HEK293 (cell line): ENCODE results near the gene RASSF9.

Source experiments
- CTCF ChIA-PET: fragments of 350-600 bp; formaldehyde crosslinking; extraction: SDS; loops from one replicate; lab custom pipeline; 2021; ENCODE audit warnings: antibody characterized with exemption; lab: Yijun Ruan, JAX
- POLR2A ChIA-PET: fragments of 300-600 bp; formaldehyde crosslinking; extraction: SDS; loops from one replicate; lab custom pipeline; 2020; ENCODE audit warnings: antibody characterized with exemption, inconsistent platforms; lab: Yijun Ruan, JAX
- H3K27ac ChIP-seq: fragments of 200-500 bp; sonication (Bioruptor generic); 2 replicates; pipeline ENCODE4 v1.5.1; 2014; ENCODE audit warnings: low read depth, low read length, control low read depth, inconsistent platforms; ENCODE audit errors: extremely low read depth
- H3K36me3 ChIP-seq, 2 experiments: fragments of 200-500 bp in 1 of 2; sonication (Bioruptor generic) in 1 of 2; 1 replicate in 1 of 2; 2 replicates in 1 of 2; pipeline ENCODE4 v1.5.1; 2014 to 2017; ENCODE audit warnings: inconsistent platforms in 2 of 2, low read length in 2 of 2; ENCODE audit not compliant: control insufficient read depth in 2 of 2, insufficient read depth in 1 of 2
- H3K4me1 ChIP-seq: fragments of 200-500 bp; sonication (Bioruptor generic); 2 replicates; pipeline ENCODE4 v1.5.1; 2014; ENCODE audit warnings: mild to moderate bottlenecking, low read length, inconsistent platforms; ENCODE audit not compliant: control insufficient read depth, insufficient read depth
- H3K4me3 ChIP-seq: 2 replicates; pipeline ENCODE4 v1.5.1; 2011; ENCODE audit warnings: low read depth, mild to moderate bottlenecking, control low read depth, low read length, moderate library complexity
- H3K9me3 ChIP-seq: fragments of 200-500 bp; sonication (Bioruptor generic); 2 replicates; pipeline ENCODE4 v1.5.1; 2014; ENCODE audit warnings: low read depth, low read length, inconsistent platforms; ENCODE audit not compliant: control insufficient read depth, insufficient read depth
- ELK4 ChIP-seq: IDR thresholded peaks from 2 replicates; pipeline ENCODE4 v1.6.1; 2011; ENCODE audit warnings: mild to moderate bottlenecking, low read depth, low read length, borderline replicate concordance
- PRDM10 ChIP-seq: fragments of 450-650 bp; formaldehyde crosslinking; IDR thresholded peaks from 2 replicates; pipeline ENCODE4 v1.5.1; 2016; ENCODE audit warnings: missing biosample characterization, missing genetic modification characterization
- RBAK ChIP-seq: fragments of 450-650 bp; formaldehyde crosslinking; IDR thresholded peaks from 2 replicates; pipeline ENCODE4 v1.5.1; 2016; ENCODE audit warnings: missing biosample characterization, missing genetic modification characterization
- SP3 ChIP-seq: fragments of 450-650 bp; formaldehyde crosslinking; IDR thresholded peaks from 2 replicates; pipeline ENCODE4 v1.5.1; 2016; ENCODE audit warnings: missing biosample characterization, missing genetic modification characterization
- TCF7L2 ChIP-seq: IDR thresholded peaks from 2 replicates; pipeline ENCODE4 v1.6.1; 2011; ENCODE audit warnings: low read depth, mild to moderate bottlenecking, inconsistent platforms, low read length, moderate library complexity, borderline replicate concordance
- WT1 ChIP-seq: fragments of 450-650 bp; formaldehyde crosslinking; IDR thresholded peaks from 2 replicates; pipeline ENCODE4 v1.5.1; 2016; ENCODE audit warnings: missing biosample characterization, missing genetic modification characterization
- ZBTB7A ChIP-seq: fragments of 450-650 bp; formaldehyde crosslinking; IDR thresholded peaks from 2 replicates; pipeline ENCODE4 v1.5.1; 2016; ENCODE audit warnings: low read depth, missing biosample characterization, missing genetic modification characterization
- ZNF114 ChIP-seq: fragments of 450-650 bp; formaldehyde crosslinking; IDR thresholded peaks from 2 replicates; pipeline ENCODE4 v1.5.0; 2017; ENCODE audit warnings: missing biosample characterization, missing genetic modification characterization
- ZNF133 ChIP-seq: fragments of 450-650 bp; formaldehyde crosslinking; IDR thresholded peaks from 2 replicates; pipeline ENCODE4 v1.5.1; 2016; ENCODE audit warnings: missing biosample characterization, missing genetic modification characterization
- ZNF23 ChIP-seq: fragments of 450-650 bp; formaldehyde crosslinking; IDR thresholded peaks from 2 replicates; pipeline ENCODE4 v1.5.1; 2016; ENCODE audit warnings: missing biosample characterization, missing genetic modification characterization, borderline replicate concordance
- ZNF324 ChIP-seq: fragments of 450-650 bp; formaldehyde crosslinking; IDR thresholded peaks from 2 replicates; pipeline ENCODE4 v1.5.1; 2016; ENCODE audit warnings: missing biosample characterization, missing genetic modification characterization
- ZNF416 ChIP-seq: fragments of 450-650 bp; formaldehyde crosslinking; IDR thresholded peaks from 2 replicates; pipeline ENCODE4 v1.5.1; 2016; ENCODE audit warnings: missing biosample characterization, missing genetic modification characterization
- ZNF510 ChIP-seq: fragments of 450-650 bp; formaldehyde crosslinking; IDR thresholded peaks from 2 replicates; pipeline ENCODE4 v1.5.1; 2018; ENCODE audit warnings: mild to moderate bottlenecking, missing genetic modification characterization, missing biosample characterization; ENCODE audit not compliant: insufficient replicate concordance
- ZNF629 ChIP-seq: fragments of 450-650 bp; formaldehyde crosslinking; IDR thresholded peaks from 2 replicates; pipeline ENCODE4 v1.5.1; 2017; ENCODE audit warnings: missing biosample characterization, missing genetic modification characterization
- ZNF660 ChIP-seq: fragments of 450-650 bp; IDR thresholded peaks from 2 replicates; pipeline ENCODE4 v1.5.1; 2018; ENCODE audit warnings: missing biosample characterization, mild to moderate bottlenecking, missing genetic modification characterization
- ZNF701 ChIP-seq: fragments of 450-650 bp; formaldehyde crosslinking; IDR thresholded peaks from 2 replicates; pipeline ENCODE4 v1.5.1; 2016; ENCODE audit warnings: missing biosample characterization, missing genetic modification characterization
- ZNF792 ChIP-seq: fragments of 450-650 bp; formaldehyde crosslinking; IDR thresholded peaks from 2 replicates; pipeline ENCODE4 v1.5.1; 2016; ENCODE audit warnings: missing biosample characterization, missing genetic modification characterization
- TF ChIP-seq, protein P1 (sequence below): fragments of 450-650 bp; formaldehyde crosslinking; IDR thresholded peaks from 2 replicates; pipeline ENCODE4 v1.5.1; 2017; ENCODE audit warnings: missing biosample characterization, missing genetic modification characterization
- TF ChIP-seq, protein P2 (sequence below): fragments of 450-650 bp; formaldehyde crosslinking; IDR thresholded peaks from 2 replicates; pipeline ENCODE4 v1.5.1; 2016; ENCODE audit warnings: missing biosample characterization, missing genetic modification characterization

The RASSF9 gene

DNA sequence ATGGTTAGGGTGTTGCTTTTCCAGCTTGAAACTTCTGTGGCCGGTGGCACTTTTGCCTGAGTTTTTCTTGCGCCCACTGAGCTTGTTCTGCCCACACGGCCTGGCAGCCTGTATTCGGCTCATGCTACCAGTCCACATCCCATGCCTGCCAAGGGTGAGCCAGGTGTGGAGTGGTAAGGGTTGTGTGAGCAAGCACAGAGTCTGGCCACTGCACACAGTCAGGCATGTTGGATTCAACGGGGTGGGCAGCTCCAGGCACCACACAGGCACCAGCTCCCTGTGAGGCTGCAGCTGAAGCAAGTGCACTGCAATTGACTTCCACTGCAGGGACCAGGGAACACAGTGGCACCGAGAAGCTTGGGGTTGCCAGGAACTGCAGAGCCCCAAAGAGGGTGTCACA lies 19.1 kb upstream of the RASSF9 start:
- TF ChIP-seq ZNF629 (tag by site-specific recombination) (no peak), ZNF510 (no peak), ZBTB7A (no peak), ZNF660 (tag by site-specific recombination) (no peak), SP3 (tag by site-specific recombination) (no peak), PRDM10 (tag by site-specific recombination) (no peak), ZNF792 (tag by site-specific recombination) (no peak), ZNF324 (no peak), RBAK (tag by site-specific recombination) (no peak)
- TF ChIP-seq, protein P1, sequence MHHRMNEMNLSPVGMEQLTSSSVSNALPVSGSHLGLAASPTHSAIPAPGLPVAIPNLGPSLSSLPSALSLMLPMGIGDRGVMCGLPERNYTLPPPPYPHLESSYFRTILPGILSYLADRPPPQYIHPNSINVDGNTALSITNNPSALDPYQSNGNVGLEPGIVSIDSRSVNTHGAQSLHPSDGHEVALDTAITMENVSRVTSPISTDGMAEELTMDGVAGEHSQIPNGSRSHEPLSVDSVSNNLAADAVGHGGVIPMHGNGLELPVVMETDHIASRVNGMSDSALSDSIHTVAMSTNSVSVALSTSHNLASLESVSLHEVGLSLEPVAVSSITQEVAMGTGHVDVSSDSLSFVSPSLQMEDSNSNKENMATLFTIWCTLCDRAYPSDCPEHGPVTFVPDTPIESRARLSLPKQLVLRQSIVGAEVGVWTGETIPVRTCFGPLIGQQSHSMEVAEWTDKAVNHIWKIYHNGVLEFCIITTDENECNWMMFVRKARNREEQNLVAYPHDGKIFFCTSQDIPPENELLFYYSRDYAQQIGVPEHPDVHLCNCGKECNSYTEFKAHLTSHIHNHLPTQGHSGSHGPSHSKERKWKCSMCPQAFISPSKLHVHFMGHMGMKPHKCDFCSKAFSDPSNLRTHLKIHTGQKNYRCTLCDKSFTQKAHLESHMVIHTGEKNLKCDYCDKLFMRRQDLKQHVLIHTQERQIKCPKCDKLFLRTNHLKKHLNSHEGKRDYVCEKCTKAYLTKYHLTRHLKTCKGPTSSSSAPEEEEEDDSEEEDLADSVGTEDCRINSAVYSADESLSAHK (tag by site-specific recombination) = no peak
- TF ChIP-seq, protein P2, sequence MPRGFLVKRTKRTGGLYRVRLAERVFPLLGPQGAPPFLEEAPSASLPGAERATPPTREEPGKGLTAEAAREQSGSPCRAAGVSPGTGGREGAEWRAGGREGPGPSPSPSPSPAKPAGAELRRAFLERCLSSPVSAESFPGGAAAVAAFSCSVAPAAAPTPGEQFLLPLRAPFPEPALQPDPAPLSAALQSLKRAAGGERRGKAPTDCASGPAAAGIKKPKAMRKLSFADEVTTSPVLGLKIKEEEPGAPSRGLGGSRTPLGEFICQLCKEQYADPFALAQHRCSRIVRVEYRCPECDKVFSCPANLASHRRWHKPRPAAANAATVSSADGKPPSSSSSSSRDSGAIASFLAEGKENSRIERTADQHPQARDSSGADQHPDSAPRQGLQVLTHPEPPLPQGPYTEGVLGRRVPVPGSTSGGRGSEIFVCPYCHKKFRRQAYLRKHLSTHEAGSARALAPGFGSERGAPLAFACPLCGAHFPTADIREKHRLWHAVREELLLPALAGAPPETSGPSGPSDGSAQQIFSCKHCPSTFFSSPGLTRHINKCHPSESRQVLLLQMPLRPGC (tag by site-specific recombination) = no peak
- H3K4me3 ChIP-seq = no peak overlapping the region
- ChIA-PET CTCF (interaction anchor here (1.0 to 3.3 kb wide), 2 partner anchors 12 to 15 kb away, joined by 3 to 23 read pairs; no protein-coding TSS in a partner anchor), POLR2A (interaction anchor here (0.6 kb wide), 1 partner anchor 229 kb away, joined by 3 read pairs; no protein-coding TSS in a partner anchor)
- H3K9me3 ChIP-seq = no peaks in the 10 kb centered on the region
- no peak overlapping the region for H3K27ac ChIP-seq
- H3K36me3 ChIP-seq = no peaks in the 10 kb centered on the region
- H3K4me1 ChIP-seq = no peaks in the 10 kb centered on the region

DNA sequence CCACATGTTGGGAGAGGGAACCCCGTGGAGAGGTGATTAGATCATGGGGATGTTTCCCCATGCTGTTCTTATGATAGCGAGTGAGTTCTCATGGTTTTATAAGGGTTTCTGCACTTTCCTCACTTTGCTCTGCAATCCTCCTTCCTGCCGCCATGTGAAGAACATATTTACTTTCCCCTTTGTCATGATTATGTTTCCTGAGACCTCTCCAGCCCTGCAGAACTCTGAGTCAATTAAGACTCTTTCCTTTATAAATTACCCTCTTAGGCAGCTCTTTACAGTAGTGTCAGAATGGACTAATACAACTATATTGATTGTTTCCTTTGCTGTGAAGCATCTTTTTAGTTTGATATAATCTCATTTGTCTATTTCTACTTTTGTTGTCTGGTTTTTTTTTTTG lies 13.1 kb upstream of the RASSF9 start:
- CTCF ChIA-PET = no interaction called here
- Histone ChIP-seq H3K4me3 (no peak overlapping the region), H3K27ac (no peak overlapping the region), H3K36me3 (no peaks in the 10 kb centered on the region), H3K4me1 (0 out of 2 replicates have a peak, but pooled peaks cover 2% of the 10 kb centered on the region), H3K9me3 (no peaks in the 10 kb centered on the region)
- POLR2A ChIA-PET = interaction anchor here (0.7 kb wide), 1 partner anchor 66 kb away, joined by 8 read pairs; no protein-coding TSS in a partner anchor
- no peak for TF ChIP-seq ZNF133

DNA sequence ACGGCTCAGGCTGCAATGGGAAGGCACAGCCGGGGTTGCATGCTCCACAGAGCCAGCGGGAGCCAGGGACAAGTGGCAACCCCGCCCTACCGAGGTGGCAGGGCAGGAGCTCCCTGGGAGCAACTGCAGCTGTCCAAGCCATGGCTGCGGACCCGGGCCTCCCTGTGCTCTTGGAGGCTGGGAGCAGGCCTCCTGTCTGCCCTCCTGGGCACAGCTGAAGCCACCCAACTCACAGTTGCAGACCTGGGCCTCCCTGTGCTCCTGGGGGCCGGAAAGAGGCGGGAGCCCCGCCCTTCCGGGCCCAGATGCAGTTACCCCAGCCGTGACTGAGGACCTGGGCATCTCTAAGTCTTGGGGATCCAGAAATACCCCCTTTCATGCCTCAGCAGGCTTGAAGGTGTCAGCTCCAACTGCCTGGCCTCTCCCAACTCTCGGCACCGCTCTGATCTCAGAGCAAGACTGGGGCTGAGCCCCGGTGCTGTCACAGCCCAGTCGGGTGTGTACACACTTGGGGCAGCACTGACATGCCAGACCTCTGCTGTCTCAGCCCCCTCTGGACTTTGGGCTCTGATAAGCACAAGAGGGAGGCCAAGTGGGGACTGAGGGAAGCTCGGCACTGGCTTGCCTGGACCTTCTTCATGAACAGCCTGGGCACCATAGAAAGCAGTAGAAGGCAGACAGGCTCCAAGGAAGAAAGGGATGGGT lies 7.5 kb upstream of the RASSF9 start:
- ChIA-PET CTCF (interaction anchor here (1.3 kb wide), 1 partner anchor 28 kb away, joined by 3 read pairs; no protein-coding TSS in a partner anchor), POLR2A (no interaction called here)
- 0 out of 2 replicates have a peak, but pooled peaks cover 2% of the 10 kb centered on the region for H3K4me1 ChIP-seq
- H3K36me3 ChIP-seq = no peaks in the 10 kb centered on the region
- H3K27ac ChIP-seq = no peak overlapping the region
- H3K4me3 ChIP-seq = no peak overlapping the region
- no peaks in the 10 kb centered on the region for H3K9me3 ChIP-seq
- TF ChIP-seq ZNF114 (tag by site-specific recombination) (no peak), ELK4 (no peak), TCF7L2 (no peak), WT1 (tag by site-specific recombination) (no peak), ZNF792 (tag by site-specific recombination) (no peak), ZNF701 (no peak), ZNF416 (tag by site-specific recombination) (no peak), ZNF23 (tag by site-specific recombination) (no peak)
- TF ChIP-seq, protein P1 (tag by site-specific recombination) = no peak
